HG03575 (cell line): Measurements from ENCODE around the gene GUSB.
"Not testable (repeated sequence)": the region's sequence is repeated elsewhere in the genome, so short reads cannot be mapped to it uniquely, and the experiment has no call there.

Source experiments
- ATAC-seq: cut with Tn5 transposase; IDR thresholded peaks from one replicate; pipeline ENCODE4 v1.9.1; 2021; ENCODE audit not compliant: unreplicated experiment, insufficient number of reproducible peaks, low FRiP score; ENCODE audit errors: extremely low read depth

GUSB gene

GRCh38 chr7:65981965-65982792 lies at the start of gene GUSB:
TSS of gene GUSB (minus strand) at chr7:65982213. CDS start at chr7:65982183, 30 bp downstream.
- ATAC-seq, result no peak

GRCh38 chr7:66028342-66028741 lies 46.3 kb upstream of the GUSB start:
- not testable (repeated sequence) for ATAC-seq

GRCh38 chr7:66016131-66016461 lies 34.1 kb upstream of the GUSB start:
- no peak for ATAC-seq

GRCh38 chr7:66015440-66016130 lies 33.6 kb upstream of the GUSB start:
- ATAC-seq, result no peak

- no peak for ATAC-seq
Measured at GRCh38 chr7:66013938-66014337, 31.9 kb upstream of the GUSB start.

- ATAC-seq, result no peak
Measured at GRCh38 chr7:66007232-66007631, 25.2 kb upstream of the GUSB start.

- ATAC-seq, result not testable (repeated sequence)
Measured at GRCh38 chr7:66005115-66005671, 23.2 kb upstream of the GUSB start.

- ATAC-seq, result not testable (repeated sequence)
Measured at GRCh38 chr7:66000823-66001417, 18.9 kb upstream of the GUSB start.

GRCh38 chr7:65994984-65995383 lies 13.0 kb upstream of the GUSB start:
- not testable (repeated sequence) for ATAC-seq

- no peak for ATAC-seq
Measured at GRCh38 chr7:65992526-65992925, 10.5 kb upstream of the GUSB start.

- ATAC-seq, result not testable (repeated sequence)
Measured at GRCh38 chr7:65991829-65992228, 9.8 kb upstream of the GUSB start.

- no peak for ATAC-seq
Measured at GRCh38 chr7:65989694-65990080, 7.7 kb upstream of the GUSB start.

GRCh38 chr7:65988503-65988902 lies 6.5 kb upstream of the GUSB start:
- ATAC-seq, result not testable (repeated sequence)

GRCh38 chr7:65988084-65988483 lies 6.1 kb upstream of the GUSB start:
- no peak for ATAC-seq

GRCh38 chr7:65983965-65984658 lies 2.1 kb upstream of the GUSB start:
- no peak for ATAC-seq

GRCh38 chr7:65980478-65981250 lies 1.3 kb downstream of the GUSB start:
- peak; percentile 81 for ATAC-seq

- no peak for ATAC-seq
Measured at GRCh38 chr7:65979583-65980477, 2.2 kb downstream of the GUSB start.
